Skeletal muscle satellite cell (primary cell): ENCODE results near the gene NUB1.

Source experiments
- H3K27me3 ChIP-seq: 2 replicates; pipeline ENCODE4 v1.7.0; 2013; ENCODE audit warnings: low read length; ENCODE audit not compliant: control insufficient read depth, insufficient read depth
- H3K36me3 ChIP-seq: 2 replicates; pipeline ENCODE4 v1.7.0; 2013; ENCODE audit warnings: mild to moderate bottlenecking, control low read depth, low read length; ENCODE audit not compliant: insufficient read depth
- H3K4me1 ChIP-seq: 2 replicates; pipeline ENCODE4 v1.7.0; 2013; ENCODE audit warnings: low read length; ENCODE audit not compliant: control insufficient read depth, insufficient read depth
- H3K4me2 ChIP-seq: 2 replicates; pipeline ENCODE4 v1.7.0; 2013; ENCODE audit warnings: mild to moderate bottlenecking, low read length
- H3K4me3 ChIP-seq: 2 replicates; pipeline ENCODE4 v1.7.0; 2013; ENCODE audit warnings: low read length
- H3K9ac ChIP-seq: 2 replicates; pipeline ENCODE4 v1.7.0; 2013; ENCODE audit warnings: mild to moderate bottlenecking, low read depth, low read length, moderate library complexity
- H3K9me3 ChIP-seq: replicated peaks from 2 replicates; pipeline ENCODE4 v1.7.0; 2013; ENCODE audit warnings: mild to moderate bottlenecking, control low read depth, low read length

NUB1 gene

GRCh38 chr7:151315038-151315655 lies 26.5 kb upstream of the NUB1 start:
- no peaks in the 10 kb centered on the region for H3K36me3 ChIP-seq
- no peak overlapping the region for H3K4me3 ChIP-seq
- H3K9ac ChIP-seq = no peak overlapping the region
- peaks cover 16% of the 10 kb centered on the region for H3K27me3 ChIP-seq
- H3K4me1 ChIP-seq = peaks cover 7% of the 10 kb centered on the region
- H3K9me3 ChIP-seq = peaks cover 9% of the 10 kb centered on the region
- H3K4me2 ChIP-seq = no peak overlapping the region

- Histone ChIP-seq H3K4me2 (no peak overlapping the region), H3K36me3 (no peaks in the 10 kb centered on the region), H3K27me3 (peaks cover 19% of the 10 kb centered on the region), H3K9me3 (peaks cover 5% of the 10 kb centered on the region), H3K9ac (no peak overlapping the region), H3K4me3 (no peak overlapping the region), H3K4me1 (peaks cover 7% of the 10 kb centered on the region)
Measured at GRCh38 chr7:151316896-151317295, 24.7 kb upstream of the NUB1 start.

GRCh38 chr7:151317936-151318335 lies 23.7 kb upstream of the NUB1 start:
- no peak overlapping the region for H3K4me3 ChIP-seq
- peaks cover 7% of the 10 kb centered on the region for H3K4me1 ChIP-seq
- H3K27me3 ChIP-seq = peaks cover 30% of the 10 kb centered on the region
- no peak overlapping the region for H3K4me2 ChIP-seq
- H3K9me3 ChIP-seq = peaks cover 5% of the 10 kb centered on the region
- no peaks in the 10 kb centered on the region for H3K36me3 ChIP-seq
- no peak overlapping the region for H3K9ac ChIP-seq

GRCh38 chr7:151319189-151319588 lies 22.4 kb upstream of the NUB1 start:
- Histone ChIP-seq H3K9me3 (peaks cover 5% of the 10 kb centered on the region), H3K36me3 (no peaks in the 10 kb centered on the region), H3K4me3 (no peak overlapping the region), H3K9ac (no peak overlapping the region), H3K4me2 (no peak overlapping the region), H3K4me1 (peaks cover 3% of the 10 kb centered on the region), H3K27me3 (peaks cover 40% of the 10 kb centered on the region)

DNA sequence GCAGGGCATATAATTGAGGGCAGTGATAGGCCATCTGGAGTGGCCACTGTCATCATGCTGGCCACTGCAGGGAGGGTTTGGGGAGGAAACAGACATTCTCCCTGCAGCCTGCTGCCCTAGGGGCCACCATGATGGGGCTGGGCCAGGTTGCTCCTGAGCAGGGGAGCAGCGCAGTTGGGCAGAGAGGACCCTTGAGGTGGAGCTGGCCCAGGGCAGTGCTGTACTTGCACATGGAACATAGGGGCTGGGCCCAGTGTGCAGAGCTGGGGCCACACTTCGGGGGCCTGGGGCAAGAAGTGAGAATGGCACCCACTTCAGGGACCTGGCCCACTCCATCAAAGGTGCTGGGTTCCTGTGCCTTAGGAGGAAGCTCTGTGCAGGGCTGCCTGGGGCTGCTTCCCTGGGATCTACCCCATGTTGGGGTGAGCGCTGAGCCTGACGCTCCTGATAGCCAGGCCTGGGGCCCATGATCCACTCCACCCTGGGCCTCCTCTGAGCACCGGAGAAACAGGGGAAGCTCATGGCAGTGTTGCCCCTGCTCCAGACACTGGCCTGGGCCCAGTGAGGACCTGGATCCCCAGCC lies 21.3 kb upstream of the NUB1 start:
- no peaks in the 10 kb centered on the region for H3K4me1 ChIP-seq
- no peak overlapping the region for H3K4me3 ChIP-seq
- H3K9me3 ChIP-seq = peaks cover 5% of the 10 kb centered on the region
- peaks cover 52% of the 10 kb centered on the region for H3K27me3 ChIP-seq
- no peak overlapping the region for H3K4me2 ChIP-seq
- no peak overlapping the region for H3K9ac ChIP-seq
- H3K36me3 ChIP-seq = no peaks in the 10 kb centered on the region

DNA sequence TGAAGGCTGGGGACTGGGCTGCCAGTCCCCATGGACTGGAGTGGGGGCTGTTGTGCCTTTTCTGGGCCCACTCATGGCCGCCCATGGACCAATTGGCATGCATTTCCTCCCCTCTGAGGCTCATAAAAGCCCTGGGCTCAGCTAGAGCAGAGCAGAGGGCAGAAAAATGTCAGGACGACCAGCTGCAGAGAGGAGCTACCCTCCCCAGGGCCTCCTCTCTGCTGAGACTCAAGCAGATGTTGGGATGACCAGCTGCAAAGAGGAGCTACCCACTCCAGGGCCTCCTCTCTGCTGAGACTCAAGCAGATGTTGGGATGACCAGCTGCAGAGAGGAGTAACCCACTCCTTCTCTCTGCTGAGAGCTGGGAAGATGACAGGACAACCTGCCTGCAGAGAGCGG lies 20.3 kb upstream of the NUB1 start:
- Histone ChIP-seq H3K4me3 (no peak overlapping the region), H3K9ac (no peak overlapping the region), H3K4me2 (no peak overlapping the region), H3K9me3 (peaks cover 5% of the 10 kb centered on the region), H3K4me1 (no peaks in the 10 kb centered on the region), H3K27me3 (peaks cover 55% of the 10 kb centered on the region), H3K36me3 (no peaks in the 10 kb centered on the region)

DNA sequence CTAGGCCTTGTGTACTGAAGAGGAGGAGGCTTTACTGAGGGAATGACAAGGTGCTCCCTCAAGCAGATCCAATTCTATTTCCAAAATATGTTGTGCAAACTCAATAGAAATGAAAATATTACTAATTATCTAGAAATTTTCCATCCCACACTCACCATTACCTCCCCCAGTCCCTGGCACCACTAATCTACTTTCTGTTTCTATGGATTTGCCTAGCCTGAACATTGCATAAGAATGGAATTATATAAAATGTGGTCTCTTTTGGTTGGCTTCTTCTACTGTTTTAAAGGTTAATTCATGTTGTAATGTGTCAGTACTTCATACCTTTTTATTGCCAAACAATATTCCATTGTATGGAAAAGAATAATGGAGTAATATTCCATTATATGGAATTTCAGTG lies 18.7 kb upstream of the NUB1 start:
- peaks cover 50% of the 10 kb centered on the region for H3K27me3 ChIP-seq
- peaks cover 5% of the 10 kb centered on the region for H3K9me3 ChIP-seq
- no peak overlapping the region for H3K9ac ChIP-seq
- H3K4me3 ChIP-seq = no peak overlapping the region
- no peaks in the 10 kb centered on the region for H3K4me1 ChIP-seq
- no peaks in the 10 kb centered on the region for H3K36me3 ChIP-seq
- no peak overlapping the region for H3K4me2 ChIP-seq

GRCh38 chr7:151327022-151327421 lies 14.6 kb upstream of the NUB1 start:
- H3K4me2 ChIP-seq = no peak overlapping the region
- H3K4me3 ChIP-seq = no peak overlapping the region
- H3K36me3 ChIP-seq = no peaks in the 10 kb centered on the region
- no peaks in the 10 kb centered on the region for H3K9me3 ChIP-seq
- H3K27me3 ChIP-seq = peaks cover 47% of the 10 kb centered on the region
- no peaks in the 10 kb centered on the region for H3K4me1 ChIP-seq
- no peak overlapping the region for H3K9ac ChIP-seq

DNA sequence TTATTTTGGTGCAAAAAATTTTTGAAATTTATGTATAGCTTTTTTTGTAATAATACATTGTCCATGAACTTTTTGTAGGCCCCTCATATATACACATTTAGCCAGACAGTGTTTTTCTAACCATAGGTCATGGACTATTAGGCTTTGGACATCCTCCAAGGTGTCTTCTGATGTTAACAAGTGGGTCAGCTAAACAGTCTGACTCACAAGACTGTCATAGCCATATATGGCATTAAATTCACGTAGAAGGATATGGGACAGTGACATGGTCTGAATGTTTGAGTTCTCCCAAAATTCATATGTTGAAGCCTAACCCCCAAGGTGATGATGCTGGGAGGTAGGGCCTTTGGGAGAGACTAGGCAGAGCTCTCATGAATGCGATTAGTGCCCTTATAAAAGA lies 14.0 kb upstream of the NUB1 start:
- Histone ChIP-seq H3K36me3 (no peaks in the 10 kb centered on the region), H3K9ac (no peak overlapping the region), H3K27me3 (peaks cover 44% of the 10 kb centered on the region), H3K4me3 (no peak overlapping the region), H3K9me3 (no peaks in the 10 kb centered on the region), H3K4me2 (no peak overlapping the region), H3K4me1 (no peaks in the 10 kb centered on the region)

- no peaks in the 10 kb centered on the region for H3K36me3 ChIP-seq
- H3K9me3 ChIP-seq = no peaks in the 10 kb centered on the region
- no peak overlapping the region for H3K4me3 ChIP-seq
- no peak overlapping the region for H3K9ac ChIP-seq
- H3K4me2 ChIP-seq = no peak overlapping the region
- peaks cover 41% of the 10 kb centered on the region for H3K27me3 ChIP-seq
- no peaks in the 10 kb centered on the region for H3K4me1 ChIP-seq
Measured at GRCh38 chr7:151330181-151330580, 11.4 kb upstream of the NUB1 start.

DNA sequence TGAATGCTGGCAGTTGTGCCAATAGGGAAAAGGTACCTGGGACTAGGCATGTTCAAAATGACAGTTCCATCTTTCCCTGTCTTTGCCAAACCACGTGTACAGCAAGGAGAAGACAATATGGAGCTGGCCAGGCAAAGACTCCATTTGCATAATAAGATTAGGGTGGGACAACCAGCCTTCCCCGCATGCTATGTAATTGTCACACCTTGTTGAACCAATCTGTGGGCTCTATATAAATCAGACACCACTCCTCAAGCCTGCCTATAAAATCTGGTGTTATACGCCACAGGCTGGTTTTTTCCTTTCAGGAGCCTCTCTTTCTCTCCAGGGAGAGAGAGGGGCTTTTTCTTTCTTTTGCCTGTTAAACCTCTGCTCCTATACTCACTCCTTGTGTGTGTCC lies 11.0 kb upstream of the NUB1 start:
- Histone ChIP-seq H3K4me3 (no peak overlapping the region), H3K36me3 (no peaks in the 10 kb centered on the region), H3K27me3 (peaks cover 44% of the 10 kb centered on the region), H3K4me2 (no peak overlapping the region), H3K4me1 (no peaks in the 10 kb centered on the region), H3K9ac (no peak overlapping the region), H3K9me3 (no peaks in the 10 kb centered on the region)

DNA sequence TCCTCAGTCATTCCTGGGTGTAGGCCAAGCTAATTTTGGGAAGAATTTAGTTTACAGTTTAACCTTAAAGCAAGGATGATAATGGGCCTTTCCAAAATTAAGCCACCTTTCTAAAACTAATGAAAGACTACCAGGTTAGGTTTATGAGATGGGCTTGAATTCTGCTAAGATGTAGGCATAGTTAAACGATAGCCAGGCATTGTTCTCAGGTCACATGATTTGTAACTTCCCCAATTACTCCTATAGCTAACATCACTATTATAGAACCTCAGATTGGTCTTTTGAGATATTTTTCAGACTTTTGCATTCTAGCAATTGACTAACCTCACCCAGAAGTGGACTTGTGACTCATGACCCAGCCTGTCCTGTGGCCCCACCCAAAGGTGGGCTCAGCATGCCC lies 7.0 kb upstream of the NUB1 start:
- Histone ChIP-seq H3K36me3 (no peaks in the 10 kb centered on the region), H3K9me3 (no peaks in the 10 kb centered on the region), H3K9ac (no peak overlapping the region), H3K4me3 (no peak overlapping the region), H3K27me3 (peaks cover 47% of the 10 kb centered on the region), H3K4me2 (no peak overlapping the region), H3K4me1 (no peaks in the 10 kb centered on the region)
